Occipital lobe (tissue), 2 donors: ENCODE measurements around the gene OAS2. TPM values are rescaled to one million over a fixed set of nuclear protein-coding genes. Genes with fewer than 3 reads are reported as not detected.
"Not testable (repeated sequence)": the region's sequence is repeated elsewhere in the genome, so short reads cannot be mapped to it uniquely, and the experiment has no call there.

Experiments used
- DNase-seq: peaks from one replicate; lab custom pipeline; 2025; lab: John Stamatoyannopoulos, UW
- total RNA-seq: library from RNA; depleted of rRNA; stranded (reverse); fragments of >200 nt; gene quantifications from one replicate; pipeline ENCODE4 v1.2.3, GENCODE V29; 2014

OAS2 gene
- total RNA-seq, 1 donor from 2014 or later = 2.0 TPM

DNA sequence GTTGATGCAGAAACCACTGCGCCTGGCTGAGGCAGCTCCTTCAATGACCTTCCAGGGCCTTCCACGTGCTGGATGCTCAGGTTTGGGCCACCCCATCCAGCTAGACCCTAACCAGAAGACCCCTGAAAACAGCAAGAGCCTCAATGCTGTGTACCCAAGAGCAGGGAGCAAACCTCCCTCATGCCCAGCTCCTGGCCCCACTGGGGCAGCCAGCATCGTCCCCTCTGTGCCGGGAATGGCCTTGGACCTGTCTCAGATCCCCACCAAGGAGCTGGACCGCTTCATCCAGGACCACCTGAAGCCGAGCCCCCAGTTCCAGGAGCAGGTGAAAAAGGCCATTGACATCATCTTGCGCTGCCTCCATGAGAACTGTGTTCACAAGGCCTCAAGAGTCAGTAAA lies 29.5 kb upstream of the OAS2 start:
- no peak for DNase-seq

DNA sequence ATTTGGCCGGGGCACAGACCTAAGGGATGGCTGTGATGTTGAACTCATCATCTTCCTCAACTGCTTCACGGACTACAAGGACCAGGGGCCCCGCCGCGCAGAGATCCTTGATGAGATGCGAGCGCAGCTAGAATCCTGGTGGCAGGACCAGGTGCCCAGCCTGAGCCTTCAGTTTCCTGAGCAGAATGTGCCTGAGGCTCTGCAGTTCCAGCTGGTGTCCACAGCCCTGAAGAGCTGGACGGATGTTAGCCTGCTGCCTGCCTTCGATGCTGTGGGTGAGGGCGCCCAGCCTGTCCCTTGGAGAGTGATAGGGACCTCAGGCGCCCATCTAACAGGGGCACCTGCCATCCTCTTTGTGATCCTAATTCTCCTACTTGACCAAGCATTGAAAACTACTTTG lies 27.6 kb upstream of the OAS2 start:
- DNase-seq = no peak

DNA sequence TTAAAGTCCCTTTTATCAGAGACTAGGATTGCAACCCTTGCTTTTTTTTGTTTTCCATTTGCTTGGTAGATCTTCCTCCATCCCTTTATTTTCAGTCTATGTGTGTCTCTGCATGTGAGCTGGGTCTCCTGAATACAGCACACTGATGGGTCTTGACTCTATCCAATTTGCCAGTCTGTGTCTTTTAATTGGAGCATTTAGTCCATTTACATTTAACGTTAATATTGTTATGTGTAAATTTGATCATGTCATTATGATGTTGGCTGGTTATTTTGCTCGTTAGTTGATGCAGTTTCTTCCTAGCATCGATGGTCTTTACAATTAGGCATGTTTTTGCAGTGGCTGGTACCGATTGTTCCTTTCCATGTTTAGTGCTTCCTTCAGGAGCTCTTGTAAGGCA lies 21.2 kb upstream of the OAS2 start:
- not testable (repeated sequence) for DNase-seq

DNA sequence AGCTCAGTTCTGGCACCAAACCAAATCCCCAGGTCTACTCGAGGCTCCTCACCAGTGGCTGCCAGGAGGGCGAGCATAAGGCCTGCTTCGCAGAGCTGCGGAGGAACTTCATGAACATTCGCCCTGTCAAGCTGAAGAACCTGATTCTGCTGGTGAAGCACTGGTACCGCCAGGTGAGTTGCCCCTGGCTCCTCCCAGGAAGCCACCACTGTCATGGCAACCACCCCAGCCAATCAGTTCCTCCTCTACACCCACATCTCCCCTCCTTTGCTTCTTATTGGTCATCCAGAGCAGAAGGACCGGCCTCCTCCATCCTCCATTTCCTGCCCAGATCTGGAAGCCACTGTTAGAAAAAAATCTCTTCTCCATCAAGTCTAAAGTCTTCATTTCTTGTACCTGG lies 17.2 kb upstream of the OAS2 start:
- DNase-seq = no peak

DNA sequence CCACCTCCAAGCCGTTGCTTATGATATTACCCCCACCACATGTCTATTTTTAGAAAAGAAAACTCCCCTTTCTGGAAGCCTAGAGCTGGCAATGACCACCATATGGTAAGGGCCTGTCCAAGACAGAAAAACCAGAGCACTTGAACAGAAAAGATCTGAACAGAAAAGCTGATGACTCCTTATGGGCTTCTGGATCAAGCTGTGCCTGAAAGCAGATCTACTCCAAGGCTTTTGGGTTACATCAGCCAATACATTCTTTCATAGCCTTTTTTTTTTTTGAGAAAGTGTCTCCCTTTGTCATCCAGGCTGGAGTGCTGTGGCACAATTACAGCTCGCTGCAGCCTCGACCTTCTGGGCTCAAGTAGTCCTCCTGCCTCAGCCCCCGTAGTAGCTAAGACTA lies 16.8 kb upstream of the OAS2 start:
- no peak for DNase-seq

DNA sequence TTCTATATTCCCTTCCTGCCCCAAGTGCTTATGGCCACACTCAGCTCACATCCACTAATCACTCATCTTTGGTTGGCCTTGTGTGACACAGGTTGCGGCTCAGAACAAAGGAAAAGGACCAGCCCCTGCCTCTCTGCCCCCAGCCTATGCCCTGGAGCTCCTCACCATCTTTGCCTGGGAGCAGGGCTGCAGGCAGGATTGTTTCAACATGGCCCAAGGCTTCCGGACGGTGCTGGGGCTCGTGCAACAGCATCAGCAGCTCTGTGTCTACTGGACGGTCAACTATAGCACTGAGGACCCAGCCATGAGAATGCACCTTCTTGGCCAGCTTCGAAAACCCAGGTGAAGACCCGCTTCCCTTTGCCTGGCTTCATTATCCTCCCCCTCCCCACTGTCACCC lies 15.8 kb upstream of the OAS2 start:
- DNase-seq = no peak

DNA sequence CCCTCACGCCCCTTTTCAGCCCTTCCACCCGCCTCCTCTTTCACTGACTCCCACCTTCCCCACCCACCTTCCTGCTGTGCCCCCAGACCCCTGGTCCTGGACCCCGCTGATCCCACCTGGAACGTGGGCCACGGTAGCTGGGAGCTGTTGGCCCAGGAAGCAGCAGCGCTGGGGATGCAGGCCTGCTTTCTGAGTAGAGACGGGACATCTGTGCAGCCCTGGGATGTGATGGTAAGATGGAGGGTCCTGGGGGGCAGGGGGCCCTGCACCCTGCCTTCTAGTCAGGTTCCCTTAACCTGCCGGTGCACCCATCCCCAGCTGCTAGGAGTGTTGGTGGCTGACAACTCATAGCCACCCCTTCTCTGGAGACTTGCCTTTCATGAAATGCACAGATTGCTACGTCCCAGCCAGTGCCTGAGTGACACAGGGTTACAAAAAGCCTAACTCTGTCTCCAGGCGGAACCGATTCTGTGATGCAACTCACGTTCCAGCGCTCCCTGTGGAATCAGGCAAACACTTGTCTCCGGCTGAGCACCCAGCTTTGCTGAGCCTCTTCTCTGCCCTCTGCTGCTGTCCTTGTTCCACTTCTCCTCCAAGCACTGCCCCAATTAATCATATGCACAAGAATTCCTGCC lies 15.0 kb upstream of the OAS2 start:
- DNase-seq = no peak

DNA sequence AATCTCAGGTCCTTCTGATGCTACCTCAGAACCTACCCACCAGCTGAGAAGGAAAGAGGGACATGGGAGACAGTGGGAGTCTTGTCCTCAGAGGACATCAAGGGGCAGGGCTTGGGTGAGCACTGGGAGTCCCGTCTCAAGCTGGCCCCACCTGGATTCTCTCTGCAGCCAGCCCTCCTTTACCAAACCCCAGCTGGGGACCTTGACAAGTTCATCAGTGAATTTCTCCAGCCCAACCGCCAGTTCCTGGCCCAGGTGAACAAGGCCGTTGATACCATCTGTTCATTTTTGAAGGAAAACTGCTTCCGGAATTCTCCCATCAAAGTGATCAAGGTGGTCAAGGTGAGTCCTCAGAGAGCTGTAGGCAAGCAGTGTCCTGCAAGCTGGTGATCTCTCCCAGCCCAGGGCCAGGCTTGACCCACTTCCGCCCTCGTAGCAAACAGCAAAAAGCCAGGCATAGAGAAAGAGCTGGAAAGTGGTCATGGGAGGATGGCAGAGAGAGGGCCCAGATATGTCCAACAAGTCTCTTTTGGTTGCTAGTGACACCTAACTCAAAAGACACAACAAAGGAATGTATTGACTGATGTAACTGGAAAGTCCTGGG lies 14.2 kb upstream of the OAS2 start:
- no peak for DNase-seq

DNA sequence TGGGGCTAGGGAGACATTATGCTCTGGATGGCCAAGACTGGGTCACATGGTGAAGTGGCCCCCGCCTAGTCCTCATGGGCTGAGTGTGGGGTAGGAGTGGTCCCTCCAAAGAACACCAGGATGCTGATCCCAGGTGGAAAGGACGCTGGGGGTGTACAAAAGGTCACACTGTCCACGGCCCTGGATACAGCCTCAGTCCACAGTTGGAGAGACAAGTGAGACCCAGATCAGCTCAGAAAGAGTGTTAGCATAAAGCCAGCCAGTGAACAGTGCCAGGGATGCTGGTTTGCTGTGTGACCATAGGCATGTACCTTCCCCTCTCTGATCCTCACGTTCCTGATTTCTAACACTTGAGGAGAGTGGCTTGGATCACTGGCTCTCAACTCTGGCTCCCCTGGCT lies 13.4 kb upstream of the OAS2 start:
- no peak for DNase-seq

DNA sequence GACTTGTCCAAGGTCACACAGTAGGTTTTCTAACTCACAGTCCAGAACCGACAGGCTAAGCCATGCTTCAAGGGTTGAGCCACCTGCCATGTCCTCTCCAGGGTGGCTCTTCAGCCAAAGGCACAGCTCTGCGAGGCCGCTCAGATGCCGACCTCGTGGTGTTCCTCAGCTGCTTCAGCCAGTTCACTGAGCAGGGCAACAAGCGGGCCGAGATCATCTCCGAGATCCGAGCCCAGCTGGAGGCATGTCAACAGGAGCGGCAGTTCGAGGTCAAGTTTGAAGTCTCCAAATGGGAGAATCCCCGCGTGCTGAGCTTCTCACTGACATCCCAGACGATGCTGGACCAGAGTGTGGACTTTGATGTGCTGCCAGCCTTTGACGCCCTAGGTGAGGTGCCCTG lies 12.7 kb upstream of the OAS2 start:
- DNase-seq = no peak

DNA sequence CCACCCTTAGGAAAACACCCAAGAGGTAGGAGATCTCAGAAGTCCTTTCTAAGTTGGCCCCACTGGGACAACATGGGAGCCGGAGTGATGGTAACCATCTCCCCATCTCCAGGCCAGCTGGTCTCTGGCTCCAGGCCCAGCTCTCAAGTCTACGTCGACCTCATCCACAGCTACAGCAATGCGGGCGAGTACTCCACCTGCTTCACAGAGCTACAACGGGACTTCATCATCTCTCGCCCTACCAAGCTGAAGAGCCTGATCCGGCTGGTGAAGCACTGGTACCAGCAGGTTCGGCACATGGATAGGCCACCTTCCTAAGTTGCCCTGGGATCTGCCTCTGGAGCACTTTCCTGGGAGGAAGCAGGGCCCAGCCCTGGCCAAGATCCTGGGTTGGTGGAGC lies 11.0 kb upstream of the OAS2 start:
- no peak for DNase-seq

DNA sequence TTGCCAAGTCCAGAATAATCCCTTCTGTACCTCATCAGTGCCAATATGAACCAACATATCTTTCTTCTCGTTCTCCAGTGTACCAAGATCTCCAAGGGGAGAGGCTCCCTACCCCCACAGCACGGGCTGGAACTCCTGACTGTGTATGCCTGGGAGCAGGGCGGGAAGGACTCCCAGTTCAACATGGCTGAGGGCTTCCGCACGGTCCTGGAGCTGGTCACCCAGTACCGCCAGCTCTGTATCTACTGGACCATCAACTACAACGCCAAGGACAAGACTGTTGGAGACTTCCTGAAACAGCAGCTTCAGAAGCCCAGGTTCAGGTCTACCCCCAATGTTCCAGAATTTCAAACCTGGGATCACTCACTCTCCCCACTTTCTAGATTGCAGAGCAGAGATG lies 10.5 kb upstream of the OAS2 start:
- no peak for DNase-seq

DNA sequence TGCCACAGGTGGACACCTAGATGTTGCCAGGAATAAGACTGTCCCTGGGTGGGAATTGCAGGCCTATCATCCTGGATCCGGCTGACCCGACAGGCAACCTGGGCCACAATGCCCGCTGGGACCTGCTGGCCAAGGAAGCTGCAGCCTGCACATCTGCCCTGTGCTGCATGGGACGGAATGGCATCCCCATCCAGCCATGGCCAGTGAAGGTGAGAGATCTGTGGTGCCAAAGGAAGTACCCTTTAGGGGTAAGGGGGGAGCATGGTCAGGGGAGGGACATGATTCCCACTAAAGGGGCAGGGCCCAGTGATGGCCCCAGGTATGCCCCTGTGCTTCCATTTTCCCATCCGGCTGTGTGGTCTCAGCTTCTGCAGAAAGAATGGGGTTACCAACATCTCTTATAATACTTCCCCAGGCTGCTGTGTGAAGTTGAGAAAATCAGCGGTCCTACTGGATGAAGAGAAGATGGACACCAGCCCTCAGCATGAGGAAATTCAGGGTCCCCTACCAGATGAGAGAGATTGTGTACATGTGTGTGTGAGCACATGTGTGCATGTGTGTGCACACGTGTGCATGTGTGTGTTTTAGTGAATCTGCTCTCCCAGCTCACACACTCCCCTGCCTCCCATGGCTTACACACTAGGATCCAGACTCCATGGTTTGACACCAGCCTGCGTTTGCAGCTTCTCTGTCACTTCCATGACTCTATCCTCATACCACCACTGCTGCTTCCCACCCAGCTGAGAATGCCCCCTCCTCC lies 8.6 kb upstream of the OAS2 start:
- DNase-seq = no peak

DNA sequence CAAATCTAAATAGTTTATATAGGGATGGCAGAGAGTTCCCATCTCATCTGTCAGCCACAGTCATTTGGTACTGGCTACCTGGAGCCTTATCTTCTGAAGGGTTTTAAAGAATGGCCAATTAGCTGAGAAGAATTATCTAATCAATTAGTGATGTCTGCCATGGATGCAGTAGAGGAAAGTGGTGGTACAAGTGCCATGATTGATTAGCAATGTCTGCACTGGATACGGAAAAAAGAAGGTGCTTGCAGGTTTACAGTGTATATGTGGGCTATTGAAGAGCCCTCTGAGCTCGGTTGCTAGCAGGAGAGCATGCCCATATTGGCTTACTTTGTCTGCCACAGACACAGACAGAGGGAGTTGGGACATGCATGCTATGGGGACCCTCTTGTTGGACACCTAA lies 7.9 kb upstream of the OAS2 start:
- no peak for DNase-seq

DNA sequence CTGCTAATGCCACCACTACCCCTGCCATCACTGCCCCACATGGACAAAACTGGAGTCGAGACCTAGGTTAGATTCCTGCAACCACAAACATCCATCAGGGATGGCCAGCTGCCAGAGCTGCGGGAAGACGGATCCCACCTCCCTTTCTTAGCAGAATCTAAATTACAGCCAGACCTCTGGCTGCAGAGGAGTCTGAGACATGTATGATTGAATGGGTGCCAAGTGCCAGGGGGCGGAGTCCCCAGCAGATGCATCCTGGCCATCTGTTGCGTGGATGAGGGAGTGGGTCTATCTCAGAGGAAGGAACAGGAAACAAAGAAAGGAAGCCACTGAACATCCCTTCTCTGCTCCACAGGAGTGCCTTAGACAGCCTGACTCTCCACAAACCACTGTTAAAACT lies 7.1 kb upstream of the OAS2 start:
- no peak for DNase-seq

DNA sequence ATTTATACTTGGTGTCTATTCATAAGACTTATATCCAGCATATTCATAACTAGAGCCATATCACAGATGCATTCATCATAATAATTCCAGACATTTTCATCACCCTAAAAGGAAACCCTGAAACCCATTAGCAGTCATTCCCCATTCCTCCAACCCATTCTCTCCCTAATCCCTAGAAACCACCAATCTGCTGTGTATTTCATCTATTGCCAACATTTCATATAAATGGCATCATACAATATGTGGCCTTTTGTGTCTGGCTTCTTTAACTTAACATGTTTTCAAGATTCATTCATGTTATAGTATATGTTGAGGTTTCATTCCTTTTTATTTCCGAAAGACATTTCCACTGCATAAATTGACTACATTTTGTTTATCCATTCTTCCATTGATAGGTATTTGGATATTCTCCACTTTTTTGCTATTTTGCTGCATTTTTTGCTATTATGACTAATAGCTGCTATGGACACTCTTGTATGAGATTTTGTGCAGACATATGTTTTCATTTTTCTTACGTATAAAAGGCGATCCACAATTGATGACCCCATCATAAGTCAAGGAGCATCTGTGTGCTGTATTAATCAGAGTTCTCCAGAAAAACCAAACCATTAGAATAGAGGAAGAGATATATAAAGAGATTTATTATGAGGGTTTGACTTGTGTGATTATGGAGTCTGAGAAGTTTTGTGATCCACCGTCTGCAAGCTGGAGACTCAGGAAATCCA lies 5.1 kb upstream of the OAS2 start:
- no peak for DNase-seq

DNA sequence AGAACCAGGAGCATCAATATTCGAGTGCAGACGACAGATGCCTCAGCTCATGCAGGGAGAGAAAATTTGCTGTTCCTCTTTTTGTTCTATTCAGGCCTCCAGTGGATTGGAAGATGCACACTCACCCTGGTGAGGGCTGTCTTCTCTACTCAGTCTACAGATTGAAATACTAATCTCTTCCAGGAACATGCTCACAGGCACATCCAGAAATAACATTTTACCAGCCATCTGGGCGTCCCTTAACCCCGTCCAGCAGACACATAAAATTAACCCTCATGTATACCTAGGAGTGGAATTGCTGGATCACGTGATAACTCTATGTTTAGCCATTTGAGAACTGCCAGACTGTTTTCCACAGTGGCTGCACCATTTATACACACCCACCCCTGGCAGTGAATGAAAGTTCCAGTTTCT lies 4.5 kb upstream of the OAS2 start:
- no peak for DNase-seq

DNA sequence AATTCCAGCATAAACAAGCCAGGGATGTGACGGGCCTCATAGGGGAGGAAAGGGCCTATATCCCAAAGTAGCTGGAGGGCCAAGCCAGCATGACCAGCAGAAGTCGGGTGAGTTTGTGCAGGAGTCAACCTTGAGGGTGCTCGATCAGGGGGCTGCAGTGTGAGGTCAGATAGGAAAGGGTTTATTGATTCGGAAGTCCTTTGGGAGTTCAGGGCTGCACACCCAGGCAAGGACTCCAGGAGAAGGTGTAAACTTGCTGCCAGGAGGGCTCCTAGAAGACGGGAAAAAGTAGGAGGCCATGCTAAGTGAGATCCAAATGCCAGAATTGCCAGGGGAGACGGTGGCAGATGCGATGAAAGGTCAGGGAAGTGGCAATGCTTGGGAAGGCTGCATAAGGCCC lies 3.4 kb upstream of the OAS2 start:
- no peak for DNase-seq

DNA sequence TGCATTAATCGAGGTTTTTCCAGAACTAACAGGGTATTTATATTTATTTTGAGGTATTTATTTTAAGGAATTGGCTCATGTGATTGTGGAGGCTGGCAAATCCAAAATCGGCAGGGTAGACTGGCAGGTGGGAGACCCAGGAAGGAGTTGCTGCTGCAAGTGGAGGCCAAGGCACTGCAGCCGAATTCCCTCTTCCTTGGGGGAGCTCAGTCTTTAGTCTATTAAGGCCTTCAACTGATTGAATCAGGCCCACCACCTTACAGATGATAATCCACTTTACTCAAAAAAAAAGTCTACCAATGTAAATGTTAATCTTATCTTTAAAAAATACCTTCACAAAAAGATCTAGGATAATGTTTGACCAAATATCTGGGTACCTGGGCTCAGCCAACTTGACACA lies 1.2 kb upstream of the OAS2 start:
- DNase-seq = no peak

DNA sequence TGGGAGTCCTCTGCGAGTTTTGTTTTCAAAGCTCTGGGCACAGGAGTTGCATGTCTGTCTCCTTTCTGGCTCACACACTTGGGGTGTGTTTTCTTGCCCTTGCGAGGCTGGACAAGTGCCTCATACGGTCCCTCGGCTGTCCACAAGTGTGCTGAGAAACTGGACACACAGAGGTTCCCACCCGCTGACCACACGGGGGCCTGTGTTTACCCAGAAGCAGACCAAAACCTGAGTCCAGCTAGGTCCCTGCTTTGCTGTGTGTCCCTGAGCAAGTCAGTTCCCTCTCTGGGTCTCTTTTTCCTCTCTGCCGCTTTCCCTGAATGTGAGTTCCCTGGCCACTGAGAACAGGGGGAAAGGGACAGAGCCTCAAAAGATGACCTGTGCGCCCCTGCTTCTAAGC lies 678 bp upstream of the OAS2 start:
- DNase-seq = no peak

DNA sequence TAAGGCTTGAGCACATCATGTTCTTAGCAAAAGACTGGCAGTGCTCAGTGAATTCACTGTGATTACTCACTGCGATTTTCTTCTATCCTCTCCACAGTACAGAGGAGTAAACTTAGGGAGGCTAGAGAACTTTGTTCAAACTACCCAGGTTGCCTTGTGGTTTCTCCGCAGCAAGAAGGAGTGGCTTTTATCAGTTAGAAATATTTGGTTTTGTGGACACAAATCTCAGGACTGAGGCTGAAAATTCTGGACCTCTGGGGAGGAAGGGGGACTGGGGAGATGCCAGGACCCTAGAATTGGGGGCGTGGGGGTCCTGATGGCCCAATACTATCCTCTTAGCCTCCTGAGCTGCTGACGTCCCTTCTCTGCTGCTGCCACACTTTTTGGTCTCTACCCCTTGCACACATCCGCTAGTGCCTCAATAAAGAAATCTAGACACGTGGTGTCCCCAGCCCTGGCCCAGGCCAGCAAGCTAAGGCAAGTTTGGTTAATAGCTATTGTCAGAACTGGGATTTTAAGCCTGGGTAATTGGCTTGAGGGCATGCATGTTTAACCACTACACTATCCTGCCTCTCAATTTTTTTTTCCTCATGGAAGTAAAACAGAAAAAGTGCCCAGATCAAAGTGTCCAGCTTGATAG lies 842 bp downstream of the OAS2 start:
- DNase-seq = no peak
